Osteocyte (in vitro differentiated cells): ENCODE measurements around the gene PHACTR3. TPM values are rescaled to one million over a fixed set of nuclear protein-coding genes. Genes with fewer than 3 reads are reported as not detected.

Experiments
- DNase-seq: peaks from one replicate; pipeline ENCODE4 v3.0.0; 2021; ENCODE audit warnings: mixed read lengths; ENCODE audit not compliant: unreplicated experiment; ENCODE audit errors: extremely low spot score
- H3K27ac Mint-ChIP-seq: one replicate; pipeline ENCODE4 v1.8.0; 2021; ENCODE audit warnings: mild to moderate bottlenecking, mixed read lengths; ENCODE audit not compliant: unreplicated experiment
- H3K27me3 Mint-ChIP-seq: one replicate; pipeline ENCODE4 v1.8.0; 2021; ENCODE audit warnings: mixed read lengths; ENCODE audit not compliant: unreplicated experiment
- H3K36me3 Mint-ChIP-seq: one replicate; pipeline ENCODE4 v1.8.0; 2021; ENCODE audit warnings: mixed read lengths; ENCODE audit not compliant: unreplicated experiment
- H3K4me1 Mint-ChIP-seq: one replicate; pipeline ENCODE4 v1.8.0; 2021; ENCODE audit warnings: mixed read lengths; ENCODE audit not compliant: unreplicated experiment
- H3K4me3 Mint-ChIP-seq: one replicate; pipeline ENCODE4 v1.8.0; 2021; ENCODE audit warnings: mild to moderate bottlenecking, moderate library complexity, mixed read lengths; ENCODE audit not compliant: unreplicated experiment
- H3K9me3 Mint-ChIP-seq: one replicate; pipeline ENCODE4 v1.8.0; 2021; ENCODE audit warnings: mixed read lengths; ENCODE audit not compliant: unreplicated experiment
- CTCF ChIP-seq: fragments of 200-600 bp; sonication (generic); IDR thresholded peaks from 2 replicates; pipeline ENCODE4 v1.5.0; 2021; ENCODE audit warnings: antibody characterized with exemption, mild to moderate bottlenecking, moderate library complexity
- total RNA-seq: library from RNA; stranded (reverse); gene quantifications from 2 replicates; pipeline ENCODE4 v1.2.1, GENCODE V29; 2021

The PHACTR3 gene
- total RNA-seq, 1 donor from 2014 or later: not detected

- DNase-seq: no peak
- Mint-ChIP-seq H3K4me3 (no peak overlapping the region), H3K4me1 (no peaks in the 10 kb centered on the region), H3K27ac (no peak overlapping the region), H3K36me3 (no peaks in the 10 kb centered on the region), H3K27me3 (no peaks in the 10 kb centered on the region), H3K9me3 (no peaks in the 10 kb centered on the region)
- TF ChIP-seq CTCF: no peak
Measured at GRCh38 chr20:59740621-59741020, 136.3 kb downstream of the PHACTR3 start.

GRCh38 chr20:59741073-59741472, 136.7 kb downstream of the PHACTR3 start:
- Mint-ChIP-seq H3K4me3 (no peak overlapping the region), H3K27me3 (no peaks in the 10 kb centered on the region), H3K36me3 (no peaks in the 10 kb centered on the region), H3K27ac (no peak overlapping the region), H3K4me1 (no peaks in the 10 kb centered on the region), H3K9me3 (no peaks in the 10 kb centered on the region)
- no peak for DNase-seq
- TF ChIP-seq CTCF: no peak

- H3K27me3 Mint-ChIP-seq: no peaks in the 10 kb centered on the region
- H3K4me1 Mint-ChIP-seq: no peaks in the 10 kb centered on the region
- no peaks in the 10 kb centered on the region for H3K9me3 Mint-ChIP-seq
- H3K27ac Mint-ChIP-seq: no peak overlapping the region
- no peak for DNase-seq
- TF ChIP-seq CTCF: no peak
- H3K36me3 Mint-ChIP-seq: no peaks in the 10 kb centered on the region
- H3K4me3 Mint-ChIP-seq: no peak overlapping the region
Measured at GRCh38 chr20:59742351-59743095, 138.2 kb downstream of the PHACTR3 start.

- DNase-seq: no peak
- H3K27ac Mint-ChIP-seq: no peak overlapping the region
- no peaks in the 10 kb centered on the region for H3K36me3 Mint-ChIP-seq
- no peaks in the 10 kb centered on the region for H3K4me1 Mint-ChIP-seq
- H3K27me3 Mint-ChIP-seq: no peaks in the 10 kb centered on the region
- no peak overlapping the region for H3K4me3 Mint-ChIP-seq
- TF ChIP-seq CTCF: no peak
- no peaks in the 10 kb centered on the region for H3K9me3 Mint-ChIP-seq
Measured at GRCh38 chr20:59743308-59743707, 139.0 kb downstream of the PHACTR3 start.

- H3K27me3 Mint-ChIP-seq: no peaks in the 10 kb centered on the region
- no peak for DNase-seq
- H3K9me3 Mint-ChIP-seq: no peaks in the 10 kb centered on the region
- TF ChIP-seq CTCF: no peak
- no peaks in the 10 kb centered on the region for H3K36me3 Mint-ChIP-seq
- H3K27ac Mint-ChIP-seq: no peak overlapping the region
- no peaks in the 10 kb centered on the region for H3K4me1 Mint-ChIP-seq
- no peak overlapping the region for H3K4me3 Mint-ChIP-seq
Measured at GRCh38 chr20:59743767-59744485, 139.6 kb downstream of the PHACTR3 start.
